Epidermal melanocyte (primary cell): ENCODE results near the gene TUBB2B.
A peak's percentile ranks its signal among the peaks of the same experiment; 100 is the strongest.
"Not testable (repeated sequence)": the region's sequence is repeated elsewhere in the genome, so short reads cannot be mapped to it uniquely, and the experiment has no call there.

Source experiments
- DNase-seq: peaks from one replicate; pipeline ENCODE4 v3.0.0; 2011; ENCODE audit warnings: low spot score; ENCODE audit not compliant: insufficient read length

The TUBB2B gene

DNA sequence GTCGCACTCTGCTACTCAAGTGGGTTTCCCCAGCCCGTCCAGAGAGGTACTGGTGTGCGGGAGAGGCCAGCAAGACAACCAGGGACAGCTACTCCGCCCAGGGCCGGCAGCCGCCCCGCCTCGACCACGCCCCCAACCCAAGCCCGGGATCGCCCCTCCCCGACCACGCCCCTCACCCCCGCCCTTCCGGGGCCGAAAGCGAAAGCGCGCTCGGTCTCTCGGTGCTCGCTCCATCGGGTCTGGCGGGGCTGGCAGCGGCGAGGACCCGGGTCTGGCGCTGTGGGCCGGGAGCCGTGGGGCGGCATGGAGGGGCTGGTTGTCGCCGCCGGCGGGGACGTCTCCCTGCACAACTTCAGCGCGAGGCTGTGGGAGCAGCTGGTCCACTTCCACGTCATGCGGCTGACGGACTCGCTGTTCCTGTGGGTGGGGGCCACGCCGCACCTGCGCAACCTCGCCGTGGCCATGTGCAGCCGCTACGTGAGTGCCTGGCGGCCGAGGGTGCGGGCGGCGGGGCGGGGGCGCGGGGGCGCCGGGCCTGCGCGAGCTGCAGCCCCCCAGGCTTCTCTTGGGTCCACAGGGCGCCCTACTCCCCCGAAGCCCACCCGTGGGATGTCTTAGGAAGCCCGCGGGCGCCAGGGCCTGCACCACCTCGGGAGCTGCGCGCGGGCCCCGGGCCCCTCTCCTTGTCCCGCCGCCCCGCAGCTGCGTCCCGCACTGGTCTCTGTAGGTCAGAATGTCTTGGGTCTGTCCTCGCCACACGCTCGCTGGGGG, 31.5 kb upstream of the TUBB2B start, which contains the start of gene PSMG4:
Gene PSMG4, plus strand, starts transcription at position 228 of the 771 bp plus-strand sequence. Its CDS starts 76 bp downstream, at position 304.
- DNase-seq = peak; percentile 97

DNA sequence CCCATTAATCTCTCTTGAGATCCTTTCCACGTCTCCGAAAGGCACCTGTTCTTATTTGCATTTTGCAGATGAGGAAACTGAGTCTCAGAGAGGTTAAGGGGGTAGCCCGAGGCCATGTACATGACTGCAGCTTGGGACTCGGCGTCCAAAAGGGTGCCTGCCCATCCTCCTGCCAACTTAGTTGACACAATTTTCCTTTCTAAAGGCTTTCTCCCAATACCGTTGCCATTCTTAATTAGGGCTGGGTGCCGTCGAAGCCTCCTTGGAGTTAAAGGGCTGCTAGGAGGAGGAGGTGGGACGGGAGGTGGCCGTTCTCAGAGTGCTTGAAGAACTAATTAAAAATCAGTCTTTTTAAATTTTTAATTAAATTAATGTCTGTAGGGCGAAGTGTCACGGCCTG, 30.7 kb upstream of the TUBB2B start:
- no peak for DNase-seq

DNA sequence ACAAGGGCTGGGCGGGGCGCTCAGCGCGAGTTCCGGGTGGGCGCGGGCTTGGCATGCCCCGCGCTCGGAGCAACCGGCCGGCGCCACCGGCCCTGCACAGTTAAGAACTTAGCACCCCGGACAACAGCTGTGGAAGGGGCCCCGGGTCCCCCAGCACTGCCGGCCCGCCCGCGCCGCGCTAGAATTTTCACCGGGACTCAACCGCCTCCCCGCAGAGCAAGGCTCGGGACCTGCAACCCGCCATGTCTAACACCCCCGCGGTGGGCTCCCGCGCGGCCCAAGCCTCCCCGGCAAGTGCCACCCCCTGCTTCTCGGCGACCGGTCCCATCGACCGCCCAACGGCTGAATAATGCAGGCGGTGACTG, 26.1 kb upstream of the TUBB2B start:
- no peak for DNase-seq

DNA sequence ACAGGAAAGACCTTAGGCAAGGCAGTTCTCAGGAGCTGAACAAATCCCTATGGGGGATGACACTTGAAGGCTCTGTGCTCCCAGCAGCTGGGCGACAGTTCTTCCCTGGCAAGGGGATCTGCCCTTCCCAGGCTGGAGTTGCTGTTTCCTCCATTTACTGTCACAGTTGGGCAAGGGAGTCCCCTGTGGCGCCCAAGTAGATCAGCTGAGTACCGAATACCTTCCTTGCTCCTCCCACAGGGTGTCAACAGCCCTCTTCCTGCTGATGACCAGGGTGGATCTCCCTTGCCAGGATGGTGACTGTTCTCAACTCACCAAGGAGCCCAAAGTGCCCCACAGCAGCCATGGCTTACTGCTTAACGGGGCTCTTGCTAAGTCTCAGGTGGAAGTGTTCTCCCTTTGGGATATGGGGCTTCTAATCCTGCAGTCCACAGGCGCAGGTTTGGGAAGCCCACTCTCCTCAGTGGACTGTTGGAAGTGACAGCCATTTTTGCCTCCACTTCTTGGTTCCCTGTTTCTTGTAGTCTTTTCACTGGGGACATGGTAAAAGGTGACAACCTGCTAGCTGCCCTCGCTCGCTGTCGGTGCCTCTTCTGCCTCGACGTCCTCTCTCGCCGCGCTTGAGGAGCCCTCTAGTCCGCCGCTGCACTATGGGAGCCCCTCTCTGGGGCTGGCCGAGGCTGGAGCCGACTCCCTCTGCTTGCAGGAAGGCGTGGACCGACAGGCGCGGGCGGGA, 25.6 kb upstream of the TUBB2B start:
- DNase-seq = no peak

DNA sequence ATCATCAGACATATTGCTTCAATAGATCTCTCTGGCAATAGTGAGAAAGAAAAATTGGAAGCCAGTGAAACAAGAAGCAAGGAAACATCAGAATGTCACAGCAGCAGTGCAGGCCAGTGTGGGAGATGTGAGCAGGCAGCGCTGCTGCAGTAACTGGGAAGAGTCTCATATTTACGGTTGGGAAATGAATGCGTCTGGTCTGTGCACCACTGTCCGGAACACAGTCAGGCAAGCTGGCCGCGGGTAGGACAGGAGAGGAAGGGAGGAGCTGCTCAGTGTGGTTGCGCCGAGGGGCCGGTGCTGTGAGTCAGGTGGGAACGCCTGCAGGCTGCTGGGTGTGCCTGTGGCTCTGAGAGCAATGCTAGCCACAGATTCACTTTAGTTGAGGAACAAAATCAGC, 24.9 kb upstream of the TUBB2B start:
- DNase-seq = no peak

DNA sequence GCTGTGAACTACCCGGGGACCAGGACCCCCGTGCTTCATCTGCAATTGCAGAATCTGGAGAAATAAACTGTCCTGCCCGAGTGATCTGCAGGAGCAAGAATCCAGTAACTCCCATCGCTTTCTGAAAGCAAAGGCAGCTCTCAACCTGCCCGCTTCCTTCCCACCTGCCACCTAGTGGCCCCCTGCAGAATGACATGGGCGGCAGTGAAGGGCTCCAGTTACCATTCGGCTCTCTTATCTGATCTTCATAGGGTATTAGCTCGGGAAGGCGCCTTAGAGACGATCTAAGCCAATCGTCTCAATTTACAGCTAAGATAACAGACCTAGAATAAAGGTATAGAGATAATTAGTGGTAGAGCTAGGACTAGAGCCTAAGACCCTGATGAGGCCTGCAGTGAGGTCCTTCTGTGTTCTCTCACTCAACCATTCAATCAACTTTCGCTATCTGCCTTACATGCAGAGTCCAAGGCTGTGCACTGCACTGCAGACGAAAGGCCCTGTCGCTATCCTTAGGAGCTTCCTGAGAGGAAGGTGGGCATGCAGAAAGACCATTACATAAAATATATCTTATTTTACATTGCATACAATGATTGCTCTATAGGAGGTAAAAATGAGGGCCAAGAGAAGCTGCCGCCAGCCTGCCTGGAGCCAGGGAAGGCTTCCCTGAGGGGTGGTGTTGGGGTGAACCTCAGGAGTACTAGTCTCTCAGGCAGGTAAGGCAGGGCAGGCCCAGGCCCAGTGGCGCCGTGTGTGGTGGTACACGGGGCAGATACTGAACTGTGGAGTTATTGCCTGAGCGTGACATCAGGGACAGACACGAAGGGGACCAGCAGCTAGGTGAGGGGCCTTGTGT, 24.2 kb upstream of the TUBB2B start:
- peak; percentile 98 for DNase-seq

DNA sequence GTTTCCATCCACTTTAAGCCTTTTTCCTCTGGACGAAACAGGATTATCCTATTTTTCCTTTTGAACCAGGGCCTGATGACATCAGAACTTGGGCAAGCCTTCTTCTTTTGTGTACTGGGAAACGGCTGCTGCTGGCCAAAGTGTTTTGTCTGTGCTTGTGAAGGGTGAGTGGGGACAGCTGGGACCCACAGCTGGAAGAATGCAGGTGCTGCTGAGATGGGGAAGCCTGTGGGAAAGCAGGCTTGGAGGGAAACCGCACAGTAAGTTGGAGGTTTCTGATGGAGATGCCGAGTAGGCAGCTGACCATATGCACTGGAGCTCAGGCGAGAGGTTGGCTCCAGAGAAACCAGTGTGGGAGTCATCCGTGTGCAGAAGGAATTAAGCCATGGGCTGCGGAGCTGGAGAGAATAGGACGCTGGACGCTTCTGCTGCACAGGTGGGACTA, 22.8 kb upstream of the TUBB2B start:
- no peak for DNase-seq

DNA sequence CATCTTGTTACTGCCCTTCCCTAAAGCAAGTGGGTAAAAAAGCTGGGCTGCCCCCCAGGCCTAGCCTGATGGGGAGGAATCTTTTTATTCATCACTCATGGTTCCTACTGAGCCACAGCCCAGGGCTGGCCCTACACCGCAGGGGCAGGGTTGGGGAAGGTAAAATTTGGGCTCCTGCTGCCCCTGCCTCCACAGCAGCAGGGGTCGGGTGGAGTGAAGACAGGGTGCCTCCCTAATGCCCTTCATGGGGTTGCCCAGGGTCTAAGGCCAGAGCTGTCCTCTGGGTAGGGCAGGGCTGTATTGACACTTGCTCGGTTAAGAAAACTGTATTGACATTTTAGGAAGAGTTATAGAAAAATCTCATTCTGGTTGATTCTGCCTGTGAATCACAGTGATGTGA, 22.4 kb upstream of the TUBB2B start:
- no peak for DNase-seq

DNA sequence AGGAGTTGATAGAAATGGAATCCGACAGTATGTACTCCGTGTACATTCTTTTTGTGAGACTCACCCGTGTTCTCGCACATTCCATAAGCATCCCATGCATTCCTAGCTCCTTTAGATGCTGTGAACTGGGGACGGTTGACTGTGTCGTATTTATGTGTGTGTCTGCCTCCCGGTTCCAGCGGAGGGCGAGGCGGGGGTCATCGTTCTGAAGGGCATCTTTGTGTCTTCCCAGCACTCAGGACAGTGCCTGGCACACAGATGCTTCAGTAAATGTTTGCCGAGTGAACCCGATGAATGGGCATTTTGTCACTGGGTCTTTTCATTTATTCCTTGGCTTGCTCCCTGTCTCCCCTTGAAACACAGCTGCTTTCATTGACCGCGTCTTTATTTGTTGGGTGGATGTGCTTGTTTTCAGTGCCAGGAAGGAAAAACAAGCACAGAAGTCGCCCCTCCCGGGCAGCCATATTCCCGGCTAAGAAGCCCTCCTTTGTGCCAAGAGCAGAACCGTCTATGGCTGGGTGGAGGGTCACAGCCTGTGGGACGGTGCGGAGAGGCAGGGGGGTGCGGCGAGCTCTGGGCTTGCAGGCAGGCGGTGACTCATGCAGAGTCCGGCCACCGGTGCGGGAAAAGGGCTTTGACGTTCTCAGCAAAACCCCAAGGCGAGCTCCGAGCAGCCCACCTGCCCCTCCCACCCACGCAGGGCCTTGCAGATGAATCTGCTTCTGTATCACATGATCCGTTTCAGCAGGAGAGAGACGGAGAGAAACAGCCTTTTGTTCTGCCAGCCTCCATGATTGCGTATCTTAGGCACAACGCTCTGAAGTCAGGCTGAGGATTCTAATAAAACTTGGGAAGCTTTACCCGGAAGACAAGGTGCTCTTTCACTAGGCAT, 20.0 kb upstream of the TUBB2B start:
- DNase-seq = peak; percentile 76

DNA sequence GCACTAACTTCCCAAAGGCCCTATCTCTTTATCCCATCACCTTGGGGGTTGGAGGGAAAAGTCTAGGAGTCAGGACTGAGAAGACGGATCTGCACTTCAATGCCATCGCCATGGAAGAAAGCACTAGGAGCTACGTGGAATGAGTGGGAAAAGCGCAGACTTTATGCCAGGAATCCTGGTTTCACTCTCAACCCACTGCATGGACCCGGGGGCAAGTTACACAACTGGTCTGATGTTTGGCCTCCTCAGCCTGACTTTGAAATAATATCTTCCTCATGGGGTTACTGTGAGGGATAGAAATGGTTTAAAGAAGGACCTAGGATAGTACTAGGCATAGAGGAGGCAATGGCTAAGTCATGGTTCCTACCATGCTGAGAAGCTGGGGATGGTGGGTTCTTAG, 17.8 kb upstream of the TUBB2B start:
- DNase-seq = no peak

DNA sequence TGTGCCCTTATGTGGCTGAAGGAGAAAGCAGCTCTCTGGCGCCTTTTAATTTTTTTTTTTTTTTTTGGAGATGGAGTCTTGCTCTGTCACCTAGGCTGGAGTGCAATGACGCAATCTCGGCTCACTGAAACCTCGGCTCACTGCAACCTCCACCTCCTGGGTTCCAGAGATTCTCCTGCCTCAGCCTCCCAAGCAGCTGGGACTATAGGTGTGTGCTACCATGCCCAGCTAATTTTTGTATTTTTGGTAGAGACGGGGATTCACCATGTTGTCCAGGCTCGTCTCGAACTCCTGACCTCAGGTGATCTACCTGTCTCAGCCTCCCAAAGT, 17.3 kb upstream of the TUBB2B start:
- DNase-seq = not testable (repeated sequence)

DNA sequence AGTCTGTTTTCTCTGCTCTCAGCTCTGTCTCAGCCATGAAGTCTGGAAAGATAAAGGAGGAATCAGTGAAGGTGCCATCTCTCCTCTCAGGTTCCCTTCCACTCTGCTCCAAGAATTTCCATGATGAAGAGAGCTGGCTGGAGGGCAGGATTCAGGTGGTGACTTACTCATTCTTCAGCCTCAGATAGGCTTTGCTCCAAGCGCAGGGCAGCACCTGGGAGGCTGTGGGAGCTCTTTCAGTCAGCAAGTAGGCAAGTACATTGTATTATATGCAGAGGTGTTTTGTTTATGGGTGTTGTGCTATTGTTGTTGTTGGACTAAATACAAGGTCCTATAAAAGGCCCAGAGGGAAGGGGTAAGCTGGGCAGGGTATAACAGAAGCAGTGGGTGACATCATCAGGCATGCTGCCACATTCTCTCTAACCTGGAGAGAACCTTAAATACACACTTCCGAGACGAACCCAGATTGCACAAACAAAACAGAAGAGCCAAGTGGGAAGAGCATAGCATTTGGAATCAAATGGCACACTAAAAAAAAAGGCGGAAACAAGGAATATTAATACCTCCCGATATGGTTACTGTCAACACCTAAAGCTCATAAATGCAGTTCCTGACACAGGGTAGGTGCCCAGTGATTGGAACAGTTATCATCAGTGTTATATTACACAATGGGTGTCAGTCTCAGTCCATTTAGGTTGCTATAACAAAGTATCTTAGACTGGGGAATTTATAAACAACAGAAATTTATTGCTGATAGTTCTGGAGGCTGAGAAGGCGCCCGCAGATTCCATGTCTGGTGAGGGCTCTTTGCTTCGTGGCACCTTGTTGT, 16.8 kb upstream of the TUBB2B start:
- DNase-seq = no peak

DNA sequence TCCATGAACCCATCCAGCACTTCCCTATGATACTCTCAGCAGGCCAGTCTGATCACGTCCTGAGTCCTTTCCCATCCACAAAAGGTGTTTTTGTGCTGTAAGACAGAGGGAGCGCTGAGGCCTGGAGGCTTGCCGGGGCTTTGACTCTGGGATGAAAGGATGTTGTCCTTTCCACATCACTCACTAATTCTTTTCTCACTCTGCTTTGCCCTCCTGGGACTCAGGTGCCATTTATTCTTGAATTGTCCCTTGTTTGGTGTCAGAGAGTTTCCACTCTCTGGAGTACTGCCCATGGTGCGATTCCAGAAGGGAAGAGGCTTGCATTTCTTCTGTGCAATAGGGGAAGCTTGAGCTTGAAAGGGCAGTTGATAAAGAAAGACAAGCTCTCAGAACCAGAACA, 15.3 kb upstream of the TUBB2B start:
- no peak for DNase-seq

DNA sequence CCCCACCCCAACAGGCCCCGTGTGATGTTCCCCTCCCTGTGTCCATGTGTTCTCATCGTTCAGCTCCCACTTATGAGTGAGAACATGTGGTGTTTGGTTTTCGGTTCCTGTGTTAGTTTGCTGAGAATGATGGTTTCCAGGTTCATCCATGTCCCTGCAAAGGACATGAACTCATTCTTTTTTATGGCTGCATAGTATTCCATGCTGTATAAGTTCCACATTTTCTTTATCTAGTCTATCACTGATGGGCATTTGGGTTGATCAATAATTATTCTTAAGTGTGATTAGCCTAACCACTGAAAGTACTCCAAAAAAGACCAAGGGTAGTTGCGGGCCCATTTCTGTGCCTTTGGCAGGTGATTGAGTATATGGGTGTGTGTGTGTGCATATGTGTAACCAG, 14.3 kb upstream of the TUBB2B start:
- not testable (repeated sequence) for DNase-seq

DNA sequence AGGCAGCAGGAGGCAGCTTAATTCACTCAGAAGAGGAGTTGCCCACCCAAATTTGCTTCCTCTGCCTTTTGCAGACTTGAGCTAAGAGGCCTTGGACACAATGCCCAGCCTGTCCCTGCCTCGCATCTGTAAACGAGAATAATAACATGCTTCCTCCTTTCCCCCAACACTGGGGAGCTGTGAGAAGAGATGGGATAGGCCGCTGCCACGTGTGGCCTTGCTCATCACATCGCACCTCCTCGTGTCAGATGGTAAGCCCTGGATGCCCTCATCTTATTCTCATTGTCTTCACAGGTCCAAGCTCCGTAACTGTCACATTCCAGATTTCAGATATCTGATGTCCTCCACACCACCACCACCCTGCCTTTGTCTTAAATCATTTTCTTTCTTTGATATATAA, 13.1 kb upstream of the TUBB2B start:
- no peak for DNase-seq

DNA sequence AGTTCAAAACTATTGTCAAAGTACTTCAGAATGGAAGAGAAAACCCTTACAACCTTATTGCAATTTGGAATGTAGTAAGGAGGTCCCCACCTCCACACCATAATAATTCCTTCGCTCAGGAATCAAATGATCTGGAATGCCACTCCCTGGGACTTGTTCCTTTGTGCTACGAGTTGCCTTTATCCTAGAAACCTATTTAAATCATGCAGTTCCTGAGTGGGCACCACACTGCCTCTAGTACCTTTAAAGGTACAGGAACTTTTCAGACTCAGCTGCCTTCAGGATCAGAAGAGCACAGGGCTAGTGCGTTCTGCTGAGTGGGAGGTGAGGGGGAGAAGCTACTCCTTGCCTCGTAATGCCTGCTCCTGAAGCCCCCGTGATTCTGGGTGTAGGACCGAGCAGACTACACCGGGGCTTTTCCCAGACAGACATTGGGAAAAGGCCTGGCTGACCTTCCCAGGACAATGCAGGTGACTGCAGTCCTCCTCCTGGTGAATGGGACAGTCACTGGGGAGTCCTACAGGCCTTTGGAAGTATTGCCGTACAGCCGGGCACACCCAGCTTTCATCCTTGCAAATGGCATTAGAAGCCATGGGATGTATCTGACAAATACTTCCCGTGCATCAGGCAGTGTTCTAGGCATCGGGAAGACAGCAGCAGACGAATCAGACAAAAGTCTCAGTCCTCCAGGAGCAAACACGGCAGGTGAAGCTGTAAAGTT, 11.8 kb upstream of the TUBB2B start:
- no peak for DNase-seq

DNA sequence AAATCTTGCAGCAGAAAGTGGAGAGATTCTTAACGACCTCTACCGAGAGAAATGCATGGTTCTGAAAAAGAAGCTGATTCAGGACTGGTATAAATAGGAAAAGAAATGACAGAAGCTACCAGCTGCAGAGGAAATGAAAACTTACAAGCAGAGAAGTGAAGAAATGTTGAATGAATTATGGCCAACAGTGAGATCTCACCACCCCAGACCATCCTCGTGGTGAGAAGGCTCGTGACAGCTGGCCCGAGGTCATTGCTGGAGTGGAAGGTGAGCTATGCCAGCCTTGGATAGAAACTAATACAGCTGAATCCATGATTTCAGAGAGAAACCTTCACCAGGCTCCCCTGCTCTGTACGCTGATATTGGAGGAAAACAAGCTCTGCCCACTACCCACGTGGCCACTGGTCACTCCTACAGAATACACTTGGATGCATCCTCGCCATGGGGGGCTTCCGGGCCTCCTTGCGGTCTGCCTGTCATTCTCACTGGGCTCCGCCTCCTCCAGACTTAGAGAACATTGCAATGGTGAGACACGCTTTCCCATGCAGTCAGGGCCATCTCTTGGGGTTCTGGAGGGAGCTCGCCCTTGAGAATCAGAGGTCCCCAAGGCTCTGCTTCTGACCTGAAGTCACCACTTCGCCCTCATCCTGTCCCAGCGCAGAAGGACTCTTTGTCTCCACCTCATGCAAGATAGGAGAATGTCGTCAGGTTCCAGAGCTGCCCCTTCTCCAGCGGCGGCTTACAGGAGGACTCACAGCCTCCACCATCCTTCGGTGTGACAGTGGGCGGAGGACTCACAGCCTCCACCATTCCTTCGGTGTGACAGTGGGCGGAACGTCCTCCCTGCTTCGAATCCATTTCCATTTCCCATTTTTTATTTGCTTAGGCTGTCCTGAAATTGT, 10.6 kb upstream of the TUBB2B start:
- DNase-seq = no peak

DNA sequence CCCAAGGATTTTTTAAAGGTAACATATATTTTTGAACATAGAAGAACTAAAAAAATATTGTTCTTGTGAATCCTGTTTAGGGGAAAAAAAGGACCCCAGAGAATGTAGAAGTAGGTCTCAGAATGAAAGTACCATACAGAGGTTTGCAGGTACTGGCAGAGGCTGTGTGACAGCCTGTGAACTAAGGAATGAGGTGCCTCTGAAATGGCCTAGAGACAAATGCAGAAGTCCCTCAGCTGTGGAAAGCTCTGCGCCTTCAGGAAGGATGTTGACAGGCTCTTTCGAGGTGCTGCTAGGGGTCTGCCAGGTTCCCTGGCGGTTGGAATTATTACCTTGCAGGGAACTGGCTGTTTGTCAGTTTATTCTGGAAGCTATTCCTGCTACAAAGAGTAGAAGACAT, 8.6 kb upstream of the TUBB2B start:
- DNase-seq = no peak
